ENCODE measurements around the gene PPP1R12A.

Gene PPP1R12A

DNA sequence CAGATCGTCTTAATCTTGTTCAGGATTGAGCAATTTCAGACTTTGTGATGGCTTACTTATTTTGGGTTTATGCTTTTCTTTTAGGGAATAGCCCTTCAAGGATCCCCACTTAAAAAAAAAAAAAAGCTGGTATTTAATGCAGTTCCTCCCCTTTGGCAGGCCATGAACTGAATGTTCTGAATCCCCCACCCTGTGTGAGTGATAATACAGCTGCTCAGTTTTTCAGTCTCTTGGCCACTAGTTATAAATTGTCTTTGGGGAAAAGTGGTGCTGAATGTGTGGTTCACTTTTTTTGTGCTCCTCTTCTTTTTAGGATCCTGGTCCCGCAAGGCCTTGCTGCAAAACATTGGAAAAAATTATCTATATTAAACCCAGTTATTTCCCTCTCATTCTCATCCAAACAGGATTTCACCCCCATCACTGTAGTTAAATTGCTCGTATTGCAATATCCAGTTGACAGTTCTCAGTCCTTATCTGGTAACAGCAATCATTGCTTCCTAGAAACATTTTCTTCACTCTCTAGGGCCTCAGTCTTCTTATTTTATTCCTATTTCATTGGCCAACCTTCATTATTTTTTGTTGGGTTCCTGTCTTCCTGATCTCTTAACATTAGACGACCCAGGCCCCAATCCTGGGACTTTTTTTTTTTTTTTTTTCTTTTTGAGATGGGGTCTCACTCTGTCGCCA is 171.0 kb downstream of the PPP1R12A start:
- DNase-seq = no peak

DNA sequence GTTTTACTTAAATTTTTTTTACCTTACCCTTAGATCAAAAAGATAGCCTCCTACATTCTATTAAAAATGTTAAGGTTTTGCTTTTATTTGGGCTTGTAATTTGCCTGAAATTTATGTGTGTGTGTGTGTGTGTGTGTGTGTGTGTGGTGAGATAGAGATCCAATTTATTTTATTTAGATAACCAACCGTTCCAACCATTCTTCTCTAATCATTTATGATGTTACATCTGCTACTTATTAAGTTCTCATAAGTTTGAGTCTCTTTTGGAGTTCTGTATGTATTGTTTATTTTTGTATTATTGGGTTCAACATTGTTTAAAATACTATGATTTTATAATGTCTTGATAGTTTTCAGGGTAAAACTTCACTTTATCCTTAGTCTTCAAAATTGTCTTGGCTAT is 173.6 kb downstream of the PPP1R12A start:
- DNase-seq = no peak

DNA sequence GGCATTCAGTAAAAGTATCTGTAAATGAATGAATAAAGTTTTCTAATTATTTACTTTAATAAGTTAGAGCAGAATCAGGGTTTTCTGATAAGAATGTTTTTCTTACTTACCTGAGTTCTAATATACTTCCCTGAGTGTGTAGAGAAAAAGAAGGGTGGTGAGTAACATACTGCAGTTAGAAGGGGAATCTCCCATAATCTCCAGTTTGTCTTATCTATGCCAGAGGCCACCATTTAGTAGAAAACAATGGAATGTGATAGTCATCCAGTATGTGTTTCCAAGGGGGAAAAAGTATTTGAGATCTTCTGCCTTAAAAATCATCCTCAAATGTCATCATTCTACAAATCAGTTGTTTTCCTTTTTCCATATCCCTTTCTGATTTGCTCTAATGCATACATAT is 187.6 kb downstream of the PPP1R12A start:
- no peak for DNase-seq

DNA sequence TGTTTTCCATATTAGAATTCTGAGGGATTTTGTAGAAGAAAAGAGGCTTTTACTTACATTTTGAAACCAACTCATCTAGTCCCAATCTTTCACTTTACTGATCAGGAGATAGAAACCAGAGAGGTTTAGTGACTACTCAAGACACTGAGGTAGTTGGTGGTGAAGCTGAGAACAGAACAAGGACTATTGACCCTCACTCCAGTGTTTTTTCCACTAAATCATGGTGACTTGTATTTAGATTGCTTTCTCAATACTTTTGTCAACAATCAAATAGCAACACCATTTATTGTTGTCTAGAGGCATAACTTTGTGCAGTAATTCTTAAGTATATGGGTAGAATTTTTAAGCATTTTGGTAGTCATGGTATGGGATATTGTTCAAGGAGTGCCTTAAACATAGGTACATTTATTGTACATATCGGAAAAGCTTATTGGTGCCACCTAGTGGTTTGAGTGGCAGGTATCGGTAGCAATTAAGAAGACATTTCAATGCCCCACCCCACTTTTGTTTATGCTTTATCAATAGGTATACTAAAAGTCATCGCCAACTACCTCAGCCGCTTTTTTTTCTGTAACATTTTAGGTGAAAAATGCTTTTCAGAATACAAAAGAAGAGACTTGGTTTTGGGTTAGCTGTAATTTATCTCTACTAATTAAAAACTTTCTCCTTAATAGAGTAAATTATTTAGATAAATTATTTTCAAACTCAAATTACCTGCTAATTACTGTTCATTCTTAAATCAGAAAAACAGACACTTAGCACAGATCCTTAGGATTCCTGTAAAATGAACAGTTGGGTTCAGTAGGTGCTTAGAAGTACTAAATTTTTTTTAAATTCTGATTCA is 196.8 kb downstream of the PPP1R12A start:
- peak; percentile 26 for DNase-seq

DNA sequence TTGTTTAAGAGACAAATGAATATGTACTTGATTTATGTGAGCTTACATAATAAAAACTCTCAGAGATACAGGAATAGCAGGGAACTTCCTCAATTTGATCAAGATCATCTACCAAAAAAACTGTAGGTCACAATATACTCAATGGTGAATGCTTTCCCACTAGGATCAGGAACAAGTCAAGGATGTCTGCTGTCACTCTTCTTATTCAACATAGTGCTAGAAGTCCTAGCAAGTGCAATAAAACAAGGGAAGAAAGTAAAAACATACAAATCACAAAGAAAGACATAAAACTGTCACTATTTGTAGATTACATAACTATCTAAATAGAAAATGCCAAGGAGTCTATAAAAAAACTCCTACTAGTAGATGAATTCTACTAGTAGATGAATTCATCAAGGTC is 202.3 kb downstream of the PPP1R12A start:
- no peak for DNase-seq

DNA sequence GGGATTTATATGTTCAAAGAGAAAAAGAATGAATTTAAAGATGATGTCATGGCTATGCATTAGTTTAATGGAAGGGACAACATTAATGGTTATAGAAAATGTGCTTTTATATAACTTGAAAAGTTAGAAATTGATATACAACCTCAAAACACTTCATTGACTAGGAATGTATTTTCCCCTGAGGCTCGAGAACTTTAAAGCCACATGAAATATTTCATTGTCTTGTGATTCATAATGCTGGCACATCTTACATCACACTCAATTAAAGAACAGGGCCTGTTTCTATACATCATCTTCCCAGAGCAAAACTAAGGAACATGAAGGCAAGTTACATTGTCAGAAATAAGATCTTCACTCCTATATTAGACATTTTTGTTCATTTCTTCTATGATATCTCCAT is 208.9 kb downstream of the PPP1R12A start:
- DNase-seq = no peak

All from MV-4-11 (cell line).